Measurements from ENCODE around the gene LINC00237. TPM values are rescaled to one million over a fixed set of nuclear protein-coding genes. Genes with fewer than 3 reads are reported as not detected.

The LINC00237 gene
- total and polyA plus RNA-seq, 9 of the 15 experiments (the other 6 are each of a cell fraction or from before 2014, with no cell fraction given) = not detected

- TF ChIP-seq DNMT1 (IDR thresholded peaks at IDR 0.05) = no peak
- no peak for TF ChIP-seq MTF1 (CRISPR knock-in tag; IDR thresholded peaks at IDR 0.05; ENCODE audit: borderline replicate concordance)
- no peak for TF ChIP-seq ZNF436 (CRISPR knock-in tag; IDR thresholded peaks at IDR 0.05)
- no peak for TF ChIP-seq CEBPG (CRISPR knock-in tag; IDR thresholded peaks at IDR 0.05)
- TF ChIP-seq CEBPG (tag; conservative IDR thresholded peaks at IDR 0.05 in 1 of 2, IDR thresholded peaks at IDR 0.05 in 1 of 2) = no peak
- TF ChIP-seq NFIX (CRISPR knock-in tag; IDR thresholded peaks at IDR 0.05; ENCODE audit: low read depth) = no peak
- no peak for TF ChIP-seq SNAPC5 (CRISPR knock-in tag; IDR thresholded peaks at IDR 0.05)
- no peak for TF ChIP-seq HSF4 (CRISPR knock-in tag; IDR thresholded peaks at IDR 0.05; ENCODE audit: borderline replicate concordance)
- TF ChIP-seq NCOA4 (IDR thresholded peaks at IDR 0.05; ENCODE audit: partially characterized antibody) = no peak
- no peak for TF ChIP-seq ZNF778 (CRISPR knock-in tag; IDR thresholded peaks at IDR 0.05)
- TF ChIP-seq ID3 (CRISPR knock-in tag; IDR thresholded peaks at IDR 0.05) = no peak
- no peak for TF ChIP-seq ID3 (tag; IDR thresholded peaks at IDR 0.05)
- no peak for TF ChIP-seq ZBTB17 (CRISPR knock-in tag; IDR thresholded peaks at IDR 0.05)
- no peak for TF ChIP-seq MAFF (IDR thresholded peaks at IDR 0.05; ENCODE audit: low read length)
- TF ChIP-seq GMEB1 (CRISPR knock-in tag; IDR thresholded peaks at IDR 0.05) = no peak
- no peak for TF ChIP-seq ATF2 (CRISPR knock-in tag; IDR thresholded peaks at IDR 0.05)
- no peak for TF ChIP-seq DIDO1 (tag; IDR thresholded peaks at IDR 0.05; ENCODE audit: low read depth)
- TF ChIP-seq, protein P1, sequence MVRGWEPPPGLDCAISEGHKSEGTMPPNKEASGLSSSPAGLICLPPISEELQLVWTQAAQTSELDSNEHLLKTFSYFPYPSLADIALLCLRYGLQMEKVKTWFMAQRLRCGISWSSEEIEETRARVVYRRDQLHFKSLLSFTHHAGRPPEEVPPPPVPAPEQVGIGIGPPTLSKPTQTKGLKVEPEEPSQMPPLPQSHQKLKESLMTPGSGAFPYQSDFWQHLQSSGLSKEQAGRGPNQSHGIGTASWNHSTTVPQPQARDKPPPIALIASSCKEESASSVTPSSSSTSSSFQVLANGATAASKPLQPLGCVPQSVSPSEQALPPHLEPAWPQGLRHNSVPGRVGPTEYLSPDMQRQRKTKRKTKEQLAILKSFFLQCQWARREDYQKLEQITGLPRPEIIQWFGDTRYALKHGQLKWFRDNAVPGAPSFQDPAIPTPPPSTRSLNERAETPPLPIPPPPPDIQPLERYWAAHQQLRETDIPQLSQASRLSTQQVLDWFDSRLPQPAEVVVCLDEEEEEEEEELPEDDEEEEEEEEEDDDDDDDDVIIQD (CRISPR knock-in tag; IDR thresholded peaks at IDR 0.05) = no peak
Observed at GRCh38 chr20:21096321-21097043, 9.7 kb downstream of the LINC00237 start (continued).
